Suprapubic skin (tissue), 4 donors: Measurements from ENCODE around the gene CSF1.

Experiments used
- EP300 ChIP-seq: sonication (generic); formaldehyde crosslinking; IDR thresholded peaks from one replicate; pipeline ENCODE4 v1.6.1; 2017; ENCODE audit warnings: antibody characterized with exemption
- POLR2A ChIP-seq, 2 donors: fragments of 450-650 bp; IDR thresholded peaks; one replicate each; pipeline ENCODE4 v1.6.1; 2017; ENCODE audit warnings: antibody characterized with exemption in 2 of 2, mild to moderate bottlenecking in 2 of 2, moderate library complexity in 2 of 2
- POLR2AphosphoS5 ChIP-seq, 3 donors: sonication (generic); formaldehyde crosslinking; IDR thresholded peaks; one replicate each; pipeline ENCODE4 v1.6.1; 2017; ENCODE audit warnings: antibody characterized with exemption in 3 of 3
- TF ChIP-seq, protein P1 (sequence below), 2 donors: fragments of 200-600 bp in 1 of 2; fragments of 450-650 bp in 1 of 2; sonication (generic) in 1 of 2; IDR thresholded peaks; one replicate each; pipeline ENCODE4 v1.5.1; 2016 to 2019; ENCODE audit warnings: antibody characterized with exemption in 2 of 2, mild to moderate bottlenecking in 1 of 2, moderate library complexity in 1 of 2

DNA sequence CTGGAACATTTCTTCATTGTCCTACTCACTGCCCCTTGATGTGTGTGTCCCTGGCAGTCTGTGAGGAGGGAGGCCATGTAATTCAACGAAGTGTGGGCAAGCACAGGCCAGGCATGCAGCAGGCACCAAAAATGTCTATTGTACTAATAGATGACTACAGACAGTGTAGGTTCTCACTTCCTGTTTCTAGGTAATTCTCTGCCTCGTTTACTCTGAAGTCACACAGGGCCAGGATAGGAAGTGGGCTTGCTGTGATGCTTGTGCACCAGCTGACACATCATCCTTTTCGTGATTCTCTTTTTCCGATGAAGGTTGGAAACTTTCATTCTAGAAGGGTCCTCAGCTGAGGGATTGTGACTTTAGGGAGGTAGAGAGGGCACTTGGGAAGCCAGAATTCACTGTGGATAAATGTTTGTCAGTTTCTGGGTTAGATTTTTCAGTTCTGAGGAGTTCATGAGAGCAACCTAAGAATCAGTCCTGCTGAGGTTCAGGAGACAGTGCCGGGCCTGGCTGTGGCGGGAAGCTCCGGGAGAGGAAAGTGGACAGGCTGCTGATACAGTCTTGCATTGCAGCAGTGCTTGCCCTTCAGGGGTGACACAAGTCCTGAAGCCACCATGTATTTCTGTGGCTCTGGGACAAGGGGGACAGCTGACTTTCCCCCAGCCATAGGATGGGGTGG is 4.3 kb upstream of the CSF1 start:
- TF ChIP-seq POLR2AphosphoS5 (IDR thresholded peaks at IDR 0.05) (no peak), POLR2A (IDR thresholded peaks at IDR 0.05) (no peak), EP300 (no peak)
- TF ChIP-seq, protein P1, sequence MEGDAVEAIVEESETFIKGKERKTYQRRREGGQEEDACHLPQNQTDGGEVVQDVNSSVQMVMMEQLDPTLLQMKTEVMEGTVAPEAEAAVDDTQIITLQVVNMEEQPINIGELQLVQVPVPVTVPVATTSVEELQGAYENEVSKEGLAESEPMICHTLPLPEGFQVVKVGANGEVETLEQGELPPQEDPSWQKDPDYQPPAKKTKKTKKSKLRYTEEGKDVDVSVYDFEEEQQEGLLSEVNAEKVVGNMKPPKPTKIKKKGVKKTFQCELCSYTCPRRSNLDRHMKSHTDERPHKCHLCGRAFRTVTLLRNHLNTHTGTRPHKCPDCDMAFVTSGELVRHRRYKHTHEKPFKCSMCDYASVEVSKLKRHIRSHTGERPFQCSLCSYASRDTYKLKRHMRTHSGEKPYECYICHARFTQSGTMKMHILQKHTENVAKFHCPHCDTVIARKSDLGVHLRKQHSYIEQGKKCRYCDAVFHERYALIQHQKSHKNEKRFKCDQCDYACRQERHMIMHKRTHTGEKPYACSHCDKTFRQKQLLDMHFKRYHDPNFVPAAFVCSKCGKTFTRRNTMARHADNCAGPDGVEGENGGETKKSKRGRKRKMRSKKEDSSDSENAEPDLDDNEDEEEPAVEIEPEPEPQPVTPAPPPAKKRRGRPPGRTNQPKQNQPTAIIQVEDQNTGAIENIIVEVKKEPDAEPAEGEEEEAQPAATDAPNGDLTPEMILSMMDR (IDR thresholded peaks at IDR 0.05) = no peak
